G401 (cell line): Measurements from ENCODE around the gene PROM2. TPM values are rescaled to one million over a fixed set of nuclear protein-coding genes. Genes with fewer than 3 reads are reported as not detected.

Experiments
- DNase-seq: peaks from one replicate; pipeline ENCODE4 v3.0.0-alpha.2; 2015; ENCODE audit warnings: low spot score
- in situ Hi-C: cut with HindIII; loops from 2 replicates; pipeline ENCODE4 v1.10.0; 2016; ENCODE audit warnings: low sequenced_read_pairs, mixed read lengths
- total RNA-seq: library from RNA; depleted of rRNA; stranded (reverse); fragments of >200 nt; shearing (Covaris generic); gene quantifications from 2 replicates; pipeline ENCODE4 v1.2.3, GENCODE V29; 2014

Gene PROM2
- total RNA-seq, 1 experiment from 2014 or later, result 0.03 TPM

- in situ Hi-C loops, result no loop called here
- DNase-seq, result no peak
Measured at GRCh38 chr2:95281071-95281470, 6.8 kb downstream of the PROM2 start.

GRCh38 chr2:95281786-95282185, 7.5 kb downstream of the PROM2 start:
- no peak for DNase-seq
- in situ Hi-C loops, result no loop called here

- no peak for DNase-seq
- in situ Hi-C loops, result no loop called here
Measured at GRCh38 chr2:95282458-95282857, 8.2 kb downstream of the PROM2 start.

- no peak for DNase-seq
- in situ Hi-C loops, result no loop called here
Measured at GRCh38 chr2:95283562-95283961, 9.3 kb downstream of the PROM2 start.

GRCh38 chr2:95284886-95285541, 10.8 kb downstream of the PROM2 start:
- in situ Hi-C loops, result no loop called here

GRCh38 chr2:95285542-95285932, 11.3 kb downstream of the PROM2 start:
- DNase-seq, result no peak
- in situ Hi-C loops, result no loop called here

More at GRCh38 chr2:95284886-95285541, 10.8 kb downstream of the PROM2 start:
- no peak for DNase-seq

GRCh38 chr2:95287336-95287735, 13.1 kb downstream of the PROM2 start:
- no peak for DNase-seq
- in situ Hi-C loops, result no loop called here

GRCh38 chr2:95287806-95288205, 13.6 kb downstream of the PROM2 start:
- in situ Hi-C loops, result no loop called here
- DNase-seq, result no peak

- DNase-seq, result no peak
Measured at GRCh38 chr2:95289253-95289652, 15.0 kb downstream of the PROM2 start.

GRCh38 chr2:95291222-95291621, 17.0 kb downstream of the PROM2 start:
- no peak for DNase-seq
- in situ Hi-C loops, result no loop called here

More at GRCh38 chr2:95289253-95289652, 15.0 kb downstream of the PROM2 start:
- in situ Hi-C loops, result no loop called here

GRCh38 chr2:95292623-95293260, 18.5 kb downstream of the PROM2 start:
- in situ Hi-C loops, result no loop called here
- peak; percentile 51 for DNase-seq

GRCh38 chr2:95294579-95295250, 20.5 kb downstream of the PROM2 start:
- no peak for DNase-seq
- in situ Hi-C loops, result no loop called here

GRCh38 chr2:95295376-95295775, 21.1 kb downstream of the PROM2 start:
- no peak for DNase-seq
- in situ Hi-C loops, result no loop called here

GRCh38 chr2:95296011-95296410, 21.8 kb downstream of the PROM2 start:
- DNase-seq, result peak; percentile 73
- in situ Hi-C loops, result no loop called here

- DNase-seq, result peak; percentile 37
- in situ Hi-C loops, result no loop called here
Measured at GRCh38 chr2:95296880-95297487, 22.7 kb downstream of the PROM2 start, which contains the start of gene KCNIP3. KCNIP3 (plus strand) TSS chr2:95297347; CDS start chr2:95297439, 92 bp downstream.

GRCh38 chr2:95297639-95298395, 23.6 kb downstream of the PROM2 start:
- DNase-seq, result peak; percentile 51
- in situ Hi-C loops, result no loop called here

GRCh38 chr2:95298486-95299111, 24.4 kb downstream of the PROM2 start:
- in situ Hi-C loops, result no loop called here
- peak; percentile 66 for DNase-seq

GRCh38 chr2:95299961-95300360, 25.7 kb downstream of the PROM2 start:
- DNase-seq, result no peak
- in situ Hi-C loops, result no loop called here

- in situ Hi-C loops, result no loop called here
Measured at GRCh38 chr2:95300450-95300849, 26.2 kb downstream of the PROM2 start.

More at GRCh38 chr2:95300450-95300849, 26.2 kb downstream of the PROM2 start:
- no peak for DNase-seq
